MM.1S (cell line): ENCODE results near the gene GNAI3.

Source experiments
- DNase-seq: peaks from one replicate; pipeline ENCODE4 v3.0.0-alpha.2; 2015
- H2AFZ ChIP-seq: fragments of 300-600 bp; sonication (generic); 2 replicates; pipeline ENCODE4 v1.6.0; 2016; ENCODE audit warnings: antibody characterized with exemption, low read length
- H3F3A ChIP-seq: fragments of 300-600 bp; sonication (generic); 2 replicates; pipeline ENCODE4 v1.6.1; 2016; ENCODE audit warnings: mild to moderate bottlenecking, antibody characterized with exemption, low read length, moderate library complexity, mixed read lengths; ENCODE audit not compliant: insufficient read depth
- H3K27ac ChIP-seq: fragments of 300-600 bp; sonication (generic); 2 replicates; pipeline ENCODE4 v1.5.1; 2016; ENCODE audit warnings: mild to moderate bottlenecking, low read length
- H3K27me3 ChIP-seq: fragments of 300-600 bp; sonication (generic); replicated peaks from 2 replicates; pipeline ENCODE4 v1.6.0; 2016; ENCODE audit warnings: low read length; ENCODE audit not compliant: insufficient read depth
- H3K36me3 ChIP-seq: fragments of 300-600 bp; sonication (generic); replicated peaks from 2 replicates; pipeline ENCODE4 v1.6.1; 2016; ENCODE audit warnings: mild to moderate bottlenecking, low read length, mixed read lengths; ENCODE audit not compliant: insufficient read depth
- H3K4me1 ChIP-seq: fragments of 300-600 bp; sonication (generic); 2 replicates; pipeline ENCODE4 v1.6.1; 2016; ENCODE audit warnings: low read length, mixed read lengths
- H3K4me2 ChIP-seq: fragments of 300-600 bp; sonication (generic); 2 replicates; pipeline ENCODE4 v1.6.0; 2016; ENCODE audit warnings: low read depth, low read length
- H3K4me3 ChIP-seq: fragments of 300-600 bp; sonication (generic); 2 replicates; pipeline ENCODE4 v1.5.1; 2016; ENCODE audit warnings: low read length, mixed read lengths
- H3K79me2 ChIP-seq: fragments of 300-600 bp; sonication (generic); 2 replicates; pipeline ENCODE4 v1.6.1; 2016; ENCODE audit warnings: mixed run types, low read length, mixed read lengths
- H3K9ac ChIP-seq: fragments of 300-600 bp; sonication (generic); 2 replicates; pipeline ENCODE4 v1.6.1; 2016; ENCODE audit warnings: low read length, mixed read lengths
- H3K9me2 ChIP-seq: fragments of 300-600 bp; sonication (generic); replicated peaks from 2 replicates; pipeline ENCODE4 v1.6.1; 2016; ENCODE audit warnings: mild to moderate bottlenecking, low read length, mixed read lengths; ENCODE audit not compliant: insufficient read depth
- H3K9me3 ChIP-seq: fragments of 300-600 bp; sonication (generic); replicated peaks from 2 replicates; pipeline ENCODE4 v1.6.1; 2016; ENCODE audit warnings: mild to moderate bottlenecking, low read length, mixed read lengths; ENCODE audit not compliant: insufficient read depth
- H4K20me1 ChIP-seq: fragments of 300-600 bp; sonication (generic); 2 replicates; pipeline ENCODE4 v1.6.1; 2016; ENCODE audit warnings: mild to moderate bottlenecking, low read length, moderate library complexity, mixed read lengths; ENCODE audit not compliant: insufficient read depth
- CTCF ChIP-seq: fragments of 300-600 bp; sonication (generic); IDR thresholded peaks from 2 replicates; pipeline ENCODE4 v1.5.1; 2016; ENCODE audit warnings: antibody characterized with exemption, low read length, mixed read lengths
- EZH2 ChIP-seq: fragments of 300-600 bp; sonication (generic); optimal IDR thresholded peaks from 2 replicates; pipeline ENCODE3; 2017; ENCODE audit warnings: low read depth, mild to moderate bottlenecking, antibody characterized with exemption, low read length, mixed read lengths
- EZH2phosphoT487 ChIP-seq: fragments of 300-600 bp; sonication (generic); IDR thresholded peaks from 2 replicates; pipeline ENCODE4 v1.6.1; 2018; ENCODE audit warnings: antibody characterized with exemption, low read length

Gene GNAI3

DNA sequence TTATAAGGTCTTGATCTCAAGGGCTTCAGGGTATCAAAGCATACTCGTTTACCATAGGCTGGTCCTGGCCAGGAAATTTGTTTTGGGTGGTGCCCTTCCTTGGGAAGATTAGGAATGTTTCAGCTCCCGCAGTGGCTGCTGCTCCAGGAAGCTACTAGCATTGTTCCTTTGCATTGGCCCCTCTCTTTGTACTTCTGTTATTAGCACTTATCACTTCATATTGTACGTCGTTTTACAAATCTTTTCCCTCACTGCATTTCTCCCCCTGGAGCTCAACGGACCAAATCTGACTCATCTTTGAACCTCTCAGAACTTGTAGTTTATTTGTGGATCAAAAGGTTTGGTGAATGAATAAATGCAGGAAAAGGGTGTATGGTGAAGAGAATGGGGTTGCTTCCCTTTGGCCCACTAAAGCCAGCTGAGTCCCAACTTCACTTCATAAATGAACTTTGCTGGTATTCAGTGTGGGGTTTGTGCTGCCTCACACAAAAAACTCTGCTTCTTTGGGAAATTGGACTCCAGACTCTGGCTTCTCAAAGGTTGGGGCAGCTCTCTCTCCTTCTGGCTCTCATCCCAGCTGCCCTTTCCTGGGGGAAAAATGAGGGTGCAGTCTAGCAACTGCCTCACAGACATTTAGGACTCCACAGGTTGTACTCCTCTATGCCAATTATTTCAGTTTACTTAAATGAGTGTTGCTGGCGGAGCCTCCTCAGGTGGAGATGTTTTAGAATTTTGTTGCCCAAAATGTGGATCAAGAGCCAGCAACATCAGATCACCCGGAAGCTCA is 65.1 kb downstream of the GNAI3 start:
- no peak for DNase-seq
- Histone ChIP-seq H3K9me2 (no peaks in the 10 kb centered on the region), H3K79me2 (no peaks in the 10 kb centered on the region), H3K36me3 (no peaks in the 10 kb centered on the region), H3K9me3 (no peaks in the 10 kb centered on the region), H3K4me1 (no peaks in the 10 kb centered on the region), H3K4me2 (no peak overlapping the region), H4K20me1 (no peaks in the 10 kb centered on the region), H3K4me3 (no peak overlapping the region), H3K9ac (no peak overlapping the region), H2AFZ (no peak overlapping the region), H3F3A (no peaks in the 10 kb centered on the region), H3K27me3 (no peaks in the 10 kb centered on the region), H3K27ac (no peak overlapping the region)
- TF ChIP-seq CTCF: no peak
- no peak for TF ChIP-seq EZH2phosphoT487
- TF ChIP-seq EZH2: no peak

DNA sequence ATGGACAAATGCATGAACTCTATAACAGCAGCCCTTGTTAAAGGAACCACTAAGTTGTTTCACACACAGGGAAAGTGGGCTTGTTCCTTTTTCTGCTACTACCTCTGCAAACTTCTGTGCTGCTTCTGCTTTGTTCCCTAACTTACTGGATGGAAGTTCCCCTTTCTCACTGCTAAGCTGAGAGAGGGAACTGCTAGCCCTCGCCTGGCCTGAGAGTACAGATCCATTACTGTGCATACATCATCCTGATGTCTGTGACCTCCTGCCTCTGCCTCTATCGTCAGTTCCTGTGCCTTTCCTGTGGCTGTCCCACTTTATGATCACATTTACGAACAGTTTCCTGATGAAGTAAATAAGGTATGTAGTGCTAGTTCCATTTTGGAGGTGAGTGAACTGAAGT is 67.5 kb downstream of the GNAI3 start:
- no peaks in the 10 kb centered on the region for H4K20me1 ChIP-seq
- DNase-seq: no peak
- no peaks in the 10 kb centered on the region for H3K9me3 ChIP-seq
- H2AFZ ChIP-seq: no peak overlapping the region
- H3K9ac ChIP-seq: no peak overlapping the region
- no peak overlapping the region for H3K4me3 ChIP-seq
- no peaks in the 10 kb centered on the region for H3K36me3 ChIP-seq
- no peak overlapping the region for H3K27ac ChIP-seq
- no peak overlapping the region for H3K4me2 ChIP-seq
- H3K9me2 ChIP-seq: no peaks in the 10 kb centered on the region
- no peaks in the 10 kb centered on the region for H3K27me3 ChIP-seq
- no peak for TF ChIP-seq EZH2
- no peak for TF ChIP-seq EZH2phosphoT487
- no peak for TF ChIP-seq CTCF
- H3K79me2 ChIP-seq: peaks cover 9% of the 10 kb centered on the region
- peaks cover 7% of the 10 kb centered on the region for H3K4me1 ChIP-seq
- no peaks in the 10 kb centered on the region for H3F3A ChIP-seq

DNA sequence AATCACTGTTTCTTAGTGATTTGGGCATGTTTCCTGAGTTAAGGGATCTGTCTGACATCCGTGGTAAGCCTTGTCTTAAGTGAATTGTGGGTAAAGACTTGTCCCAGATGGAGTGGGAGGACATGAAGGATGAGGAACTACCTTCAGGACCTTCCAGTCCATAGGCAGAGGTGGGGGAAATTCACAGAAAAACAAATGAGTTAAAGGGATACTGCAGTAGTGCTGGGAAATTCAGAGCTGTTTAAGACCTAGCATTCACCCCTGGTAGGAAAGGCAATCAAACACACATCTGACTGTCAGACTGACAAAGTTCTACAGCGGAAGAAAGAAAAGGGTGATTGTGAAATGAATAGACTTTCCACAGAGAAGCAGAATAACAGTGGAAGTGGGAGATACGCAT is 68.0 kb downstream of the GNAI3 start:
- TF ChIP-seq EZH2 (no peak), CTCF (no peak), EZH2phosphoT487 (no peak)
- H3K27ac ChIP-seq: no peak overlapping the region
- no peak for DNase-seq
- H3K9ac ChIP-seq: no peak overlapping the region
- H3K9me2 ChIP-seq: no peaks in the 10 kb centered on the region
- H3K4me3 ChIP-seq: no peak overlapping the region
- no peaks in the 10 kb centered on the region for H3K9me3 ChIP-seq
- H3K4me1 ChIP-seq: peaks cover 7% of the 10 kb centered on the region
- no peaks in the 10 kb centered on the region for H3F3A ChIP-seq
- no peak overlapping the region for H3K4me2 ChIP-seq
- no peaks in the 10 kb centered on the region for H3K36me3 ChIP-seq
- H2AFZ ChIP-seq: no peak overlapping the region
- peaks cover 10% of the 10 kb centered on the region for H3K79me2 ChIP-seq
- H3K27me3 ChIP-seq: no peaks in the 10 kb centered on the region
- H4K20me1 ChIP-seq: no peaks in the 10 kb centered on the region
